ENCODE results near the gene STARD4. TPM values are rescaled to one million over a fixed set of nuclear protein-coding genes. Genes with fewer than 3 reads are reported as not detected.

Gene STARD4
- total RNA-seq, 1 experiment from 2014 or later = 20.3 TPM

GRCh38 chr5:111528056-111528455, 15.7 kb upstream of the STARD4 start:
- no peak for DNase-seq (ENCODE audit: low spot score)

GRCh38 chr5:111520908-111521307, 8.6 kb upstream of the STARD4 start:
- no peak for DNase-seq (ENCODE audit: low spot score)

GRCh38 chr5:111518777-111519176, 6.4 kb upstream of the STARD4 start:
- DNase-seq (ENCODE audit: low spot score) = no peak

- no peak for DNase-seq (ENCODE audit: low spot score)
Measured at GRCh38 chr5:111517853-111518501, 5.6 kb upstream of the STARD4 start.

- no peak for DNase-seq (ENCODE audit: low spot score)
Measured at GRCh38 chr5:111514087-111514486, 1.8 kb upstream of the STARD4 start.

GRCh38 chr5:111513131-111513520, 791 bp upstream of the STARD4 start:
- no peak for DNase-seq (ENCODE audit: low spot score)

- DNase-seq (ENCODE audit: low spot score) = peak; percentile 39
Measured at GRCh38 chr5:111511831-111512374, 432 bp downstream of the STARD4 start.

- DNase-seq (ENCODE audit: low spot score) = no peak
Measured at GRCh38 chr5:111511174-111511830, 1.0 kb downstream of the STARD4 start.

GRCh38 chr5:111509119-111509518, 3.2 kb downstream of the STARD4 start:
- no peak for DNase-seq (ENCODE audit: low spot score)

- DNase-seq (ENCODE audit: low spot score) = no peak
Measured at GRCh38 chr5:111507276-111507675, 5.1 kb downstream of the STARD4 start.

- DNase-seq (ENCODE audit: low spot score) = no peak
Measured at GRCh38 chr5:111505096-111505495, 7.2 kb downstream of the STARD4 start.

GRCh38 chr5:111502956-111503355, 9.4 kb downstream of the STARD4 start:
- DNase-seq (ENCODE audit: low spot score) = no peak

- no peak for DNase-seq (ENCODE audit: low spot score)
Measured at GRCh38 chr5:111498346-111498745, 14.0 kb downstream of the STARD4 start.

- no peak for DNase-seq (ENCODE audit: low spot score)
Measured at GRCh38 chr5:111495159-111495558, 17.2 kb downstream of the STARD4 start.

- no peak for DNase-seq (ENCODE audit: low spot score)
Measured at GRCh38 chr5:111494355-111494999, 17.9 kb downstream of the STARD4 start.

- no peak for DNase-seq (ENCODE audit: low spot score)
Measured at GRCh38 chr5:111493031-111493430, 19.3 kb downstream of the STARD4 start.

- DNase-seq (ENCODE audit: low spot score) = no peak
Measured at GRCh38 chr5:111488353-111488752, 24.0 kb downstream of the STARD4 start.

- DNase-seq (ENCODE audit: low spot score) = no peak
Measured at GRCh38 chr5:111486926-111487325, 25.4 kb downstream of the STARD4 start.

GRCh38 chr5:111486055-111486454, 26.3 kb downstream of the STARD4 start:
- no peak for DNase-seq (ENCODE audit: low spot score)

- DNase-seq (ENCODE audit: low spot score) = no peak
Measured at GRCh38 chr5:111480346-111480745, 32.0 kb downstream of the STARD4 start.

GRCh38 chr5:111478898-111479297, 33.4 kb downstream of the STARD4 start:
- DNase-seq (ENCODE audit: low spot score) = no peak

GRCh38 chr5:111478266-111478665, 34.1 kb downstream of the STARD4 start:
- DNase-seq (ENCODE audit: low spot score) = no peak

GRCh38 chr5:111472579-111472978, 39.8 kb downstream of the STARD4 start:
- no peak for DNase-seq (ENCODE audit: low spot score)

Measured in HT-29 (cell line).